HG03097 (cell line): Measurements from ENCODE around the gene CDKN1A.

Experiments used
- ATAC-seq: cut with Tn5 transposase; IDR thresholded peaks from one replicate; pipeline ENCODE4 v1.9.1; 2021; ENCODE audit not compliant: unreplicated experiment, low FRiP score

The CDKN1A gene

GRCh38 chr6:36655085-36655724, 23.3 kb upstream of the CDKN1A start:
- no peak for ATAC-seq

GRCh38 chr6:36656441-36656840, 22.1 kb upstream of the CDKN1A start:
- ATAC-seq, result no peak

GRCh38 chr6:36657271-36657670, 21.2 kb upstream of the CDKN1A start:
- ATAC-seq, result no peak

- no peak for ATAC-seq
Measured at GRCh38 chr6:36657942-36658544, 20.5 kb upstream of the CDKN1A start.

GRCh38 chr6:36659271-36659670, 19.2 kb upstream of the CDKN1A start:
- no peak for ATAC-seq

DNA sequence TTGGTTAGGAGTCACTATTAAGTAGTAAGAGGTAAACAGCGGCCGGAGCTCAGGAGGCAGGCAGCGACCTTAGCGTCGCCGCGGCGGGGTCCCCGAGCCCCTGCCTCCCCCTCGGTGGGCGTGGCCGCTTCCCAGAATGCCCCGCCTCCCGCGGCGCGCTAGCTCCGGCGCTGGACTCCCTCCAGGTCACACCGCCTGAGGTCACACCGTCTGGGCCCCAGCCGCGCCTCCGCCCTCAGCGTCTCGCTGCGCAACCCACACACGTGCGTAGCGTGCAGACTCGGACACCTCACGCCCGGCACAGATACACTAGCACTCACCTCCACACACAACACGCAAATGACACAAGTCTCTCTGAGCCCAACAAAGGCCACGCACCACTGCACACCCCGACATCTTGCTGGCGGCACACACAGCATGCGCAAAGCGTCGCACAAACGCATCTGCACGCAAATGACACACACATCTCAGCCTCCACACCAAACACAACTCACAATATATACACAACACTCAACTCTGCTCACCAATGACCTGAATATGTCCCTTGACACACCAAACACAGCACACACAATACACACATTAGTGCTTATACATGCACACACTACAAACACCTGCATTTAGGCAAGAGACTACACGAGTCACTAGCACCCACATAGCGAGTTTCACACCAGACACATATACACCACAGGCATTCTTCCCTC, 17.6 kb upstream of the CDKN1A start:
- no peak for ATAC-seq

- no peak for ATAC-seq
Measured at GRCh38 chr6:36662380-36662779, 16.1 kb upstream of the CDKN1A start.

DNA sequence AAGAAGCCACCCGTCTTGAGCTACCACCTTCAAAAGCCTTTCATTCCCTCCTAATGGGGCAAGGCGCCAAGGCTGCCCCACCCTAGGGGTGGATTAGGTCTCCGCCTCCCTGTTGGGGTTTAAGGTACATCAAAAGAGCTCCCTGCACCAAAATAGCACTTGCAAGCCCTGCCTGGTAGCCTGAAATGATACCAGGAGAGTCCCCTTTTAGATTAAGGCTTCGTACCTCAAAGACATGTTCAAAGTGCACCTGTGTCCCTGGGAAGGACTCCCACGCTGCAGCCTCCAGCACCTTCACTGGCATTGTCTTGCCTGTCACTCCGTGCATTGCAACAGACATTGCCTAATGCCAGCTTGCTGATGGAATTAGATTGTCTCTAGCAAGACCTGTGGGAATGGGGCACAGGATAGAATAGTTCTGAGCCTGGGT, 15.7 kb upstream of the CDKN1A start:
- ATAC-seq, result no peak

DNA sequence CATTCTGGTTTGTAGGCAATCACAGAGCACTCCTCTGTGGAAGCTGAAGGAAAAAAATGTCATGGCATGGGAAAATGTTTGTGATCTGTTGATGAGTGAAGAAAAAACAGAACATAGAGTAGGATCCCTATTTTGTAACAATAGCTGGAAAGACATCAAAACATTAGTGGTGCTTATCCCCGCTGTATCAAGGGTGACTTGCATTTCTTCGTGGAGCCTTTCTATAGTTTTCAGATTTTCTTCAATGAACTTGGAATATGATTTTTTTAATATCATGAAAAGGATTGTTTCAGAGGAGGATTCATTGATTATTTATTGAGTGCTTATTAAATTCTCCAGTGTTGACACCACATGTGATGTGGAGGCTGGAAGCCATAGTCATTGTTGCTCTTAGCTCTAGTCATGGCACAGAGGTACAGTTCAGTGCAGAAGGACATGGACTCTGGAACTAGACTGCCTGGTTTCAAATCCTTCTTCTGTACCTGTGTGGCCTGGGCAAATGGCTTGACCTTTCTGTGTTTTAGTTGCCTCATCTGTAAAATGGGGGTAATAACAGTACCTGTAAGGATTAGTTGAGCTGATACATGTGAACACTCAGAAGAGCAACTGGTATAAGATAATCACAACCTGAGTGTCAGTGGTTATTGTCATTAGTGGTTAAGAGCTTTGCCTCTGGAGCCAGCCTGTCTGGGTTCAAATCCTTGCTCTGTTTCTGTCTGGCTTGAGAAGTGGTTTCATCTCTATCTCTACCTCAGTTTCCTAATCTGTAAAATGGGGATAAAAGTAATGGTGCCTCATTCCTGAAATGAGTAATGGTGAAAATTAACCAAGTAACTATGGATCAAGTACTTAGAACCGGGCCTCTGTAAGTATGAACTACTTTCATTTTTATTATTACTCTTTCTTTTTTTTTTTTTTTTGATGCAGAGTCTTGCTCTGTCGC, 14.7 kb upstream of the CDKN1A start:
- ATAC-seq, result no peak

- no peak for ATAC-seq
Measured at GRCh38 chr6:36665180-36665579, 13.3 kb upstream of the CDKN1A start.

- ATAC-seq, result no peak
Measured at GRCh38 chr6:36666287-36666686, 12.2 kb upstream of the CDKN1A start.

DNA sequence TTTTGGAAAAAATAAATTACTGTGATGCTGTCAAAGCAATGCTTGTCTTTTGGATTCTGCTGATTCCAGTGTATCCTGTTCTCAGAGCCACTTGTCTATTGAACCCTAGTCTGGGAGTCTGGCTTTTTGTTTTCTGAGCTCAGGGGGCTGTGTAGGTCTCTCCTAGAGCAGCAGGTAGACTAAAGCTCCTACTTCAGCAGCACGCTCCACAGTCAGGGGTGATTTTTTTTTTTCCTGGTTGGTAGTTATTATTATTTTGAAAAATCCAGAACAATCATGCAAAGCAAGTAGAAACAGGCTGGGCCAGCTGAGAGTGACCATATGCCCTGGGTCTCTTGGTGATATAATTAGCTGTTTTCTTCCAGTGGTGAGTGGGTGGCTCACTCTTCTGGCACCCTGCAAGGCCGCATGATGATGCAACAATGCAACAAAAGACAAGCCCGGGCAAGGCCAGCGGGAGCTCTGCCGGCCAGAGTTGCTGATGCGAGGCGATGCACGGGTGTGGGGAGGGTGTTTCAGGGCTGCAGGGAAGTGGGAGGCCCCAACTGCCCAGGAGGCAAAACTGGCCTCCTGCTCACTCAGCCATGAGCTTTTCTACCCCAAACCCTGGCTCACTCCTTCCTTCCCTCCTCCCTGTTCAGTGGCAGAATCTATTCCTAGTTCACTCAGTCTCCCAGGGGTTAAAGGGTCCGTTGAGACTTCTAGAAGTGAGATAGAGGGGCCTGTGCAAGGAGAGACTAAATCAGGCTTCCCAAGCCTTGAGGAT, 11.5 kb upstream of the CDKN1A start:
- ATAC-seq, result no peak

- no peak for ATAC-seq
Measured at GRCh38 chr6:36668591-36668990, 9.9 kb upstream of the CDKN1A start.

- no peak for ATAC-seq
Measured at GRCh38 chr6:36669002-36669401, 9.5 kb upstream of the CDKN1A start.

GRCh38 chr6:36670271-36670670, 8.2 kb upstream of the CDKN1A start:
- ATAC-seq, result no peak

DNA sequence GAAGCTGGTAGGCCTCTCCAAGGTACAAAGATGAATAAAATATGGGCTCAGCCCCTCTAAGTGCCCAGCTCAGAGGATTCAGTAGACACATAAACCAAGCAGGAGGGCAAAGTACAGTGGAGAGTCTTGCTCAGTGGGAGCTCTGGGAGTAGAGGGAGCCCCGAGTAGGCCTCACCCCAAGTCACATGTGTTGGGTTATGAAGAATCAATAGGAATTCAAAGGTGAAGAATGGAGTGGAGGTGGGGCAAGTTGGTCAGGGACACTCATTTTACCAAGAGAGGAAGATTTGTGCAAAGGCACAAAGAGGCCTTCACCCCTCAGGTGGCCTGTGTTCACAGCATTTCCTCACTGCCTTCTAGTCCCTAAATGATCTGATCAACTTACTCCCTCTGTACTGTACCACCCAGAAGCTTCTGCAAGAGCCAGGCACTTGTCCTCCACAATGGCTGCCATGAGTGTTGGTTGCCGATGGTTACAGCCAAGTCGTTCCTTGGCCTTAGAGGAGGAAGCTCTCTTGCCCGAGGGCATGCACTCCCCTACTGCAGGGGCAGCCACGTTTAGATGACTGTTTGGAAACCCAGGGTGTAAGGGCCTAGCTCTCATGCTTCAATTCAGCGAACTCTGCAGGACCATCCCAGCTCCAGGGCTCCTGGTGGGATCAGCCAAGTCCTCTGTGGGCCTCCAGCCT, 6.7 kb upstream of the CDKN1A start:
- no peak for ATAC-seq

DNA sequence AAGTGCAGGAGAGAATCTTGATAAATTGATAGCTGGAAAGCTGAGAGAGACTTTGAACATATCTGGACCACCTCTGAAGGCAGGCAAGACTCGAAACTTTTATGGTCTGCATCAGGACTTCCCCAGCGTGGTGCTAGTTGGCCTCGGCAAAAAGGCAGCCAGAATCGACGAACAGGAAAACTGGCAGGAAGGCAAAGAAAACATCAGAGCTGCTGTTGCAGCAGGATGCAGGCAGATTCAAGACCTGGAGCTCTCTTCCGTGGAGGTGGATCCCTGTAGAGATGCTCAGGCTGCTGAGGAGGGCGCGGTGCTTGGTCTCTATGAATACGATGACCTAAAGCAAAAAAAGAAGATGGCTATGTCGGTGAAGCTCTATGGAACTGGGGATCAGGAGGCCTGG, 4.6 kb upstream of the CDKN1A start:
- no peak for ATAC-seq

DNA sequence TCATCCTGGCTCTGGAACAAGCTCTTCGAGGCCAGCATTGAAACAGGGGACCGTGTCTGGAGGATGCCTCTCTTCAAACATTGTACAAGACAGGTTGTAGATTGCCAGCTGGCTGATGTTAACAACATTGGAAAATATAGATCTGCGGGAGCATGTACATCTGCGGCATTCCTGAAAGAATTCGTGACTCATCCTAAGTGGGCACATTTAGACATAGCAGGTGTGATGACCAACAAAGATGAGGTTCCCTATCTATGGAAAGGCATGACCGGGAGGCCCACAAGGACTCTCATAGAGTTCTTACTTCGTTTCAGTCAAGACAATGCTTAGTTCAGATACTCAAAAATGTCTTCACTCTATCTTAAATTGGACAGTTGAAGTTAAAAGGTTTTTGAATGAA, 3.6 kb upstream of the CDKN1A start:
- ATAC-seq, result no peak

DNA sequence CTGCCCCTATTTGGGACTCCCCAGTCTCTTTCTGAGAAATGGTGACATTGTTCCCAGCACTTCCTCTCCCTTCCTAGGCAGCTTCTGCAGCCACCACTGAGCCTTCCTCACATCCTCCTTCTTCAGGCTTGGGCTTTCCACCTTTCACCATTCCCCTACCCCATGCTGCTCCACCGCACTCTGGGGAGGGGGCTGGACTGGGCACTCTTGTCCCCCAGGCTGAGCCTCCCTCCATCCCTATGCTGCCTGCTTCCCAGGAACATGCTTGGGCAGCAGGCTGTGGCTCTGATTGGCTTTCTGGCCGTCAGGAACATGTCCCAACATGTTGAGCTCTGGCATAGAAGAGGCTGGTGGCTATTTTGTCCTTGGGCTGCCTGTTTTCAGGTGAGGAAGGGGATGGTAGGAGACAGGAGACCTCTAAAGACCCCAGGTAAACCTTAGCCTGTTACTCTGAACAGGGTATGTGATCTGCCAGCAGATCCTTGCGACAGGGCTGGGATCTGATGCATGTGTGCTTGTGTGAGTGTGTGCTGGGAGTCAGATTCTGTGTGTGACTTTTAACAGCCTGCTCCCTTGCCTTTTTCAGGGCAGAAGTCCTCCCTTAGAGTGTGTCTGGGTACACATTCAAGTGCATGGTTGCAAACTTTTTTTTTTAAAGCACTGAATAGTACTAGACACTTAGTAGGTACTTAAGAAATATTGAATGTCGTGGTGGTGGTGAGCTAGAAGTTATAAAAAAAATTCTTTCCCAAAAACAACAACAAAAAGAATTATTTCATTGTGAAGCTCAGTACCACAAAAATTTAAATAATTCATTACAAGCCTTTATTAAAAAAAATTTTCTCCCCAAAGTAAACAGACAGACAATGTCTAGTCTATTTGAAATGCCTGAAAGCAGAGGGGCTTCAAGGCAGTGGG, 2.1 kb upstream of the CDKN1A start:
- ATAC-seq, result no peak
